Uterus (tissue), 4 donors: ENCODE measurements around the gene RAD52. TPM values are rescaled to one million over a fixed set of nuclear protein-coding genes. Genes with fewer than 3 reads are reported as not detected.

Experiments used
- DNase-seq, 2 donors: peaks; one replicate each; pipeline ENCODE4 v3.0.0-alpha.2; 2019 to 2020
- H3K27ac ChIP-seq, 2 donors: fragments of 200-600 bp; sonication (generic); 1 replicate in 1 of 2; 2 replicates in 1 of 2; pipeline ENCODE4 v1.5.1; 2016 to 2018
- H3K27me3 ChIP-seq, 2 donors: fragments of 200-600 bp; sonication (generic); one replicate each; pipeline ENCODE4 v1.5.1; 2018 to 2019; ENCODE audit warnings: control low read depth in 1 of 2
- H3K36me3 ChIP-seq, 2 donors: fragments of 200-600 bp; sonication (generic); one replicate each; pipeline ENCODE4 v1.5.1; 2019; ENCODE audit warnings: control low read depth in 1 of 2
- H3K4me1 ChIP-seq, 2 donors: fragments of 200-600 bp; sonication (generic); one replicate each; pipeline ENCODE4 v1.5.1; 2018 to 2019; ENCODE audit warnings: control low read depth in 1 of 2
- H3K4me3 ChIP-seq, 2 donors: fragments of 200-600 bp; sonication (generic); 1 replicate in 1 of 2; 2 replicates in 1 of 2; pipeline ENCODE4 v1.5.1; 2018 to 2019; ENCODE audit warnings: mild to moderate bottlenecking in 1 of 2
- H3K9me3 ChIP-seq, 2 donors: fragments of 200-600 bp; sonication (generic); one replicate each; pipeline ENCODE4 v1.5.1; 2019; ENCODE audit warnings: control low read depth in 1 of 2
- POLR2A ChIP-seq, 2 donors: fragments of 450-650 bp; IDR thresholded peaks; one replicate each; pipeline ENCODE4 v1.6.1; 2016; ENCODE audit warnings: antibody characterized with exemption in 2 of 2, mild to moderate bottlenecking in 1 of 2, moderate library complexity in 1 of 2
- intact Hi-C: fragments of 100-400 bp; cut with DNase I; formaldehyde crosslinking; loops from one replicate; pipeline ENCODE4 v1.15.1; 2023; ENCODE audit warnings: low total_unique reads
- total RNA-seq, 4 donors: library from RNA; depleted of rRNA in 3 of 4; stranded (reverse); fragments of >200 nt in 3 of 4; gene quantifications; one replicate each; pipeline versions ENCODE4 v1.1.0 to v1.2.4, GENCODE V29; 2014 to 2023
- TF ChIP-seq, protein P1 (sequence below), 4 experiments: fragments of 200-600 bp in 2 of 4; fragments of 450-650 bp in 2 of 4; sonication (generic) in 2 of 4; IDR thresholded peaks; one replicate each; pipeline ENCODE4 v1.5.1; 2016 to 2019; ENCODE audit warnings: antibody characterized with exemption in 4 of 4, mild to moderate bottlenecking in 2 of 4, moderate library complexity in 1 of 4
- donor health status: DM: yes; HTN: yes; CAD: no.

Gene RAD52
- total RNA-seq, 4 donors from 2014 or later: 2.4 to 47.4 (median 25.7) TPM

- no peaks in the 10 kb centered on the region for H3K36me3 ChIP-seq
- no peaks in the 10 kb centered on the region for H3K4me1 ChIP-seq
- no peak for DNase-seq
- no peaks in the 10 kb centered on the region for H3K27me3 ChIP-seq
- intact Hi-C loops: no loop called here
- TF ChIP-seq, protein P1, sequence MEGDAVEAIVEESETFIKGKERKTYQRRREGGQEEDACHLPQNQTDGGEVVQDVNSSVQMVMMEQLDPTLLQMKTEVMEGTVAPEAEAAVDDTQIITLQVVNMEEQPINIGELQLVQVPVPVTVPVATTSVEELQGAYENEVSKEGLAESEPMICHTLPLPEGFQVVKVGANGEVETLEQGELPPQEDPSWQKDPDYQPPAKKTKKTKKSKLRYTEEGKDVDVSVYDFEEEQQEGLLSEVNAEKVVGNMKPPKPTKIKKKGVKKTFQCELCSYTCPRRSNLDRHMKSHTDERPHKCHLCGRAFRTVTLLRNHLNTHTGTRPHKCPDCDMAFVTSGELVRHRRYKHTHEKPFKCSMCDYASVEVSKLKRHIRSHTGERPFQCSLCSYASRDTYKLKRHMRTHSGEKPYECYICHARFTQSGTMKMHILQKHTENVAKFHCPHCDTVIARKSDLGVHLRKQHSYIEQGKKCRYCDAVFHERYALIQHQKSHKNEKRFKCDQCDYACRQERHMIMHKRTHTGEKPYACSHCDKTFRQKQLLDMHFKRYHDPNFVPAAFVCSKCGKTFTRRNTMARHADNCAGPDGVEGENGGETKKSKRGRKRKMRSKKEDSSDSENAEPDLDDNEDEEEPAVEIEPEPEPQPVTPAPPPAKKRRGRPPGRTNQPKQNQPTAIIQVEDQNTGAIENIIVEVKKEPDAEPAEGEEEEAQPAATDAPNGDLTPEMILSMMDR (IDR thresholded peaks at IDR 0.05): no peak
- no peak for TF ChIP-seq POLR2A (IDR thresholded peaks at IDR 0.05)
- H3K27ac ChIP-seq: no peak overlapping the region
- no peaks in the 10 kb centered on the region for H3K9me3 ChIP-seq
- no peak overlapping the region for H3K4me3 ChIP-seq
Measured at GRCh38 chr12:976644-977043, 27.1 kb upstream of the RAD52 start.

DNA sequence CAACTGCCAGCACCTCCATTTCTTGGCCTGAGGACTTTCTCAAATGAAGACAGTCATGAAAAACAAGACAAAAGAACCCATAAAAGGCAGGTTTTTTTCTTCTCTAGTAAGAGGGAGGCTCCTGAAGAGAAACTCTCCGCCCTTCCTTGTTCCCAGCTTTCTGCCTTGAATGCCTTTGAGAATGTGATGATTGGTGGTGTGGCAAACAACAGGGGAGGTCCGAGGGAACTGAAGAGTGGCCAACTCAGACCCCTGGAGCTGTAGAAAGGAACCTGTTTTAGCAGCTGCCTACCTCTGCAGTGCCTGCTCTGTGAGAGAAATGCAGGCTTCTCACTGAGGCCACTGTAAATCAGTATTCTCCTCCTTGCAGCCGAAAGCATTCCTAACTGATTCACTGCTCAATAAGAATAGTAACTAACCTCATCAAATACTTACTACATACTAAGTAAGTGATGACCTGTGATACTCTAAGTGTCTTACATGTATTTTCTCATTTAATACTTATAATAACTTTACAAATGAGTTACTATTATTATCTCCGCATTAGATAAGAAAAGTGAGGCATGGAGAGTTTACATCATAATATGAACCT is 24.9 kb upstream of the RAD52 start:
- Histone ChIP-seq H3K36me3 (no peaks in the 10 kb centered on the region), H3K4me1 (no peaks in the 10 kb centered on the region), H3K27me3 (no peaks in the 10 kb centered on the region), H3K9me3 (no peaks in the 10 kb centered on the region), H3K4me3 (no peak overlapping the region), H3K27ac (no peak overlapping the region)
- TF ChIP-seq POLR2A (IDR thresholded peaks at IDR 0.05): no peak
- TF ChIP-seq, protein P1 (IDR thresholded peaks at IDR 0.05): no peak
- intact Hi-C loops: no loop called here
- no peak for DNase-seq

- no peak overlapping the region for H3K27ac ChIP-seq
- H3K4me1 ChIP-seq: no peaks in the 10 kb centered on the region
- no peaks in the 10 kb centered on the region for H3K27me3 ChIP-seq
- DNase-seq: no peak
- no peaks in the 10 kb centered on the region for H3K9me3 ChIP-seq
- intact Hi-C loops: no loop called here
- H3K4me3 ChIP-seq: no peak overlapping the region
- no peaks in the 10 kb centered on the region for H3K36me3 ChIP-seq
- TF ChIP-seq, protein P1 (IDR thresholded peaks at IDR 0.05): no peak
- TF ChIP-seq POLR2A (IDR thresholded peaks at IDR 0.05): no peak
Measured at GRCh38 chr12:971991-972390, 22.5 kb upstream of the RAD52 start.

DNA sequence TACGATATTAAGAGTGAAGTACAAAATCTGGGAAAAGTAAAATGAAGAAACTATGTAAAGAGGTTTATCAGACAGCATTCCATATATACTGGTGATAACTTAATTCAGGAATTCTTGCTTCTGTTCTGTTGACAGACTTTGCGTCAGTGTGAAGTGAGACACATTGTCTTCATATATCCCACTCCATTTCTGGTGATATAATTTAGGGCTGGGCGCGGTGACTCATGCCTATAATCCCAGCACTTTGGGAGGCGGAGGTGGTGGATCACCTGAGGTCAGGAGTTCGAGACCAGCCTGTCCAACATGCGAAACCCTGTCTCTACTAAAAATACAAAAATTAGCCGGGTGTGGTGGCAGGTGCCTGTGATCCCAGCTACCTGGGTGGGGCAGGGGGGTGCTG is 20.3 kb upstream of the RAD52 start:
- no peak overlapping the region for H3K4me3 ChIP-seq
- intact Hi-C loops: no loop called here
- H3K4me1 ChIP-seq: no peaks in the 10 kb centered on the region
- no peaks in the 10 kb centered on the region for H3K36me3 ChIP-seq
- H3K27ac ChIP-seq: no peak overlapping the region
- no peaks in the 10 kb centered on the region for H3K27me3 ChIP-seq
- DNase-seq: no peak
- no peaks in the 10 kb centered on the region for H3K9me3 ChIP-seq
- TF ChIP-seq, protein P1 (IDR thresholded peaks at IDR 0.05): no peak
- TF ChIP-seq POLR2A (IDR thresholded peaks at IDR 0.05): no peak

DNA sequence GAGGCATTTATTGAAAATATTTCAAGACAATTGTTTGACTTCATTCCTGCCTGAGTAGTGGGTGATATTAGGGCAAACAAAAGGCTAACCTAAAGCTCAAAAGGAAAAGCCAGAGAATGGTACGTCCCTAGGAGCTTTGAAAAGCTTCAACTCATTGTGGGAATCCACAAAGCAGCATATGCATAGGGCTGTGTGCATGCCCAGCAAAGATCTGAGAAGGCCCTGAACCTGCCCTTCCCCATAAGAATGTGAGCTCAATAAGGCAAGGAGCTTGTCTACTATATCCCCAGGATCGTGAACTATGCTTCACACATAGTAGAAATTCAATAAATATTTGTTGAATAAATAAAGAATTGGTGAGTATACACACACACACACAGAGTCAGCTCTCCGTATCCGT is 19.1 kb upstream of the RAD52 start:
- Histone ChIP-seq H3K4me1 (no peaks in the 10 kb centered on the region), H3K4me3 (no peak overlapping the region), H3K27ac (no peak overlapping the region), H3K36me3 (no peaks in the 10 kb centered on the region), H3K9me3 (no peaks in the 10 kb centered on the region), H3K27me3 (no peaks in the 10 kb centered on the region)
- TF ChIP-seq POLR2A (IDR thresholded peaks at IDR 0.05): no peak
- TF ChIP-seq, protein P1 (IDR thresholded peaks at IDR 0.05): no peak
- DNase-seq: no peak
- intact Hi-C loops: no loop called here
